Trophoblast cell (in vitro differentiated cells and primary cell): ENCODE results near the gene ITGA8.

Experiments used
- DNase-seq, 2 donors: peaks; one replicate each; pipeline ENCODE4 v3.0.0-alpha.2; 2016
- H2AFZ ChIP-seq: 2 replicates; pipeline ENCODE4 v1.6.1; 2013; ENCODE audit warnings: low read length, moderate library complexity, mild to moderate bottlenecking; ENCODE audit not compliant: insufficient read depth, poor library complexity
- H2AK5ac ChIP-seq: 2 replicates; pipeline ENCODE4 v1.6.1; 2013; ENCODE audit warnings: mild to moderate bottlenecking, low read length
- H2BK120ac ChIP-seq: 2 replicates; pipeline ENCODE4 v1.6.1; 2013; ENCODE audit warnings: low read length, mild to moderate bottlenecking, moderate library complexity; ENCODE audit not compliant: insufficient read depth, poor library complexity
- H2BK12ac ChIP-seq: 2 replicates; pipeline ENCODE4 v1.6.1; 2013; ENCODE audit warnings: mild to moderate bottlenecking, low read length, moderate library complexity
- H2BK5ac ChIP-seq: 2 replicates; pipeline ENCODE4 v1.6.1; 2013; ENCODE audit warnings: low read length, low read depth, moderate library complexity, mild to moderate bottlenecking; ENCODE audit not compliant: poor library complexity
- H3K14ac ChIP-seq: 2 replicates; pipeline ENCODE4 v1.6.1; 2013; ENCODE audit warnings: mild to moderate bottlenecking, low read length
- H3K18ac ChIP-seq: 2 replicates; pipeline ENCODE4 v1.6.1; 2013; ENCODE audit warnings: mild to moderate bottlenecking, low read length
- H3K23ac ChIP-seq: 2 replicates; pipeline ENCODE4 v1.6.1; 2013; ENCODE audit warnings: low read length
- H3K27ac ChIP-seq: 2 replicates; pipeline ENCODE4 v1.5.1; 2013; ENCODE audit warnings: low read depth, mild to moderate bottlenecking, inconsistent platforms, low read length, moderate library complexity
- H3K27me3 ChIP-seq: 2 replicates; pipeline ENCODE4 v1.6.1; 2013; ENCODE audit warnings: inconsistent platforms, mild to moderate bottlenecking, low read length, moderate library complexity; ENCODE audit not compliant: insufficient read depth
- H3K36me3 ChIP-seq, 2 experiments: 1 replicate in 1 of 2; 2 replicates in 1 of 2; pipeline ENCODE4 v1.6.1; 2013; ENCODE audit warnings: low read length in 2 of 2, mild to moderate bottlenecking in 2 of 2, moderate library complexity in 1 of 2; ENCODE audit not compliant: insufficient read depth in 2 of 2, control insufficient read depth in 1 of 2
- H3K4ac ChIP-seq: 2 replicates; pipeline ENCODE4 v1.6.1; 2013; ENCODE audit warnings: low read depth, mild to moderate bottlenecking, low read length, moderate library complexity
- H3K4me1 ChIP-seq, 2 experiments: 1 replicate in 1 of 2; 2 replicates in 1 of 2; pipeline ENCODE4 v1.6.1; 2013; ENCODE audit warnings: low read length in 2 of 2, mild to moderate bottlenecking in 2 of 2, moderate library complexity in 1 of 2; ENCODE audit not compliant: insufficient read depth in 2 of 2, control insufficient read depth in 1 of 2
- H3K4me2 ChIP-seq: 2 replicates; pipeline ENCODE4 v1.6.1; 2013; ENCODE audit warnings: inconsistent platforms, mild to moderate bottlenecking, low read length, moderate library complexity
- H3K4me3 ChIP-seq: 2 replicates; pipeline ENCODE4 v1.5.1; 2013; ENCODE audit warnings: mild to moderate bottlenecking, low read depth, low read length, inconsistent platforms
- H3K79me1 ChIP-seq: one replicate; pipeline ENCODE4 v1.6.1; 2013; ENCODE audit warnings: low read length
- H3K79me2 ChIP-seq: 2 replicates; pipeline ENCODE4 v1.6.1; 2013; ENCODE audit warnings: low read length, mild to moderate bottlenecking; ENCODE audit not compliant: control insufficient read depth, insufficient read depth, poor library complexity
- H3K9ac ChIP-seq: 2 replicates; pipeline ENCODE4 v1.6.1; 2013; ENCODE audit warnings: mild to moderate bottlenecking, low read length
- H3K9me3 ChIP-seq: 2 replicates; pipeline ENCODE4 v1.6.1; 2013; ENCODE audit warnings: low read depth, mild to moderate bottlenecking, control low read depth, inconsistent platforms, low read length; ENCODE audit not compliant: insufficient read depth
- H4K12ac ChIP-seq: 2 replicates; pipeline ENCODE4 v1.6.1; 2013; ENCODE audit warnings: low read depth, mild to moderate bottlenecking, low read length, moderate library complexity
- H4K8ac ChIP-seq: 2 replicates; pipeline ENCODE4 v1.6.1; 2013; ENCODE audit warnings: low read depth, mild to moderate bottlenecking, low read length, moderate library complexity
- H4K91ac ChIP-seq: one replicate; pipeline ENCODE4 v1.6.1; 2013; ENCODE audit warnings: low read depth, mild to moderate bottlenecking, low read length, moderate library complexity
- WGBS: extraction: QIAGEN DNeasy Blood & Tissue Kit; methylation state at CpG from one replicate; pipeline ENCODE4 v1.1.7; 2013; ENCODE audit warnings: missing lambda C conversion rate; ENCODE audit not compliant: insufficient read length, insufficient coverage; ENCODE audit errors: extremely low coverage; 5-methylcytosine and 5-hydroxymethylcytosine counted together

Gene ITGA8

GRCh38 chr10:15571575-15571974 lies 148.1 kb downstream of the ITGA8 start:
- Histone ChIP-seq H2AFZ (no peak overlapping the region), H3K27ac (no peak overlapping the region), H3K36me3 (no peaks in the 10 kb centered on the region), H3K4me1 (no peaks in the 10 kb centered on the region), H3K4me3 (no peak overlapping the region), H2BK12ac (no peak overlapping the region), H3K79me2 (no peaks in the 10 kb centered on the region), H3K23ac (no peak overlapping the region), H3K27me3 (no peaks in the 10 kb centered on the region), H2AK5ac (no peak overlapping the region), H2BK5ac (no peak overlapping the region), H4K8ac (no peak overlapping the region), H2BK120ac (no peak overlapping the region), H3K4ac (no peak overlapping the region), H4K12ac (no peak overlapping the region), H3K79me1 (no peaks in the 10 kb centered on the region), H3K14ac (no peak overlapping the region), H3K9me3 (no peaks in the 10 kb centered on the region), H3K9ac (no peak overlapping the region), H3K4me2 (no peak overlapping the region), H4K91ac (no peak overlapping the region), H3K18ac (no peak overlapping the region)
- WGBS, result no CpG with 5 or more reads among the region's 3 CpGs
- no peak for DNase-seq

- Histone ChIP-seq H3K18ac (no peak overlapping the region), H3K36me3 (no peaks in the 10 kb centered on the region), H2AK5ac (no peak overlapping the region), H3K79me2 (no peaks in the 10 kb centered on the region), H3K79me1 (no peaks in the 10 kb centered on the region), H3K4me2 (no peak overlapping the region), H3K4ac (no peak overlapping the region), H2BK12ac (no peak overlapping the region), H3K23ac (no peak overlapping the region), H3K4me1 (no peaks in the 10 kb centered on the region), H3K9me3 (no peaks in the 10 kb centered on the region), H2AFZ (no peak overlapping the region), H3K27ac (no peak overlapping the region), H4K12ac (no peak overlapping the region), H3K14ac (no peak overlapping the region), H3K27me3 (no peaks in the 10 kb centered on the region), H2BK5ac (no peak overlapping the region), H3K4me3 (no peak overlapping the region), H3K9ac (no peak overlapping the region), H4K8ac (no peak overlapping the region), H4K91ac (no peak overlapping the region), H2BK120ac (no peak overlapping the region)
- WGBS, result no CpG with 5 or more reads among the region's 3 CpGs
- no peak for DNase-seq
These were observed 148.9 kb downstream of the ITGA8 start for GRCh38 chr10:15570738-15571339.

GRCh38 chr10:15567952-15568351 lies 151.8 kb downstream of the ITGA8 start:
- no peak overlapping the region for H3K9ac ChIP-seq

GRCh38 chr10:15563246-15563645 lies 156.5 kb downstream of the ITGA8 start:
- Histone ChIP-seq H3K27me3 (no peaks in the 10 kb centered on the region), H4K91ac (no peak overlapping the region), H3K9me3 (no peaks in the 10 kb centered on the region), H2AK5ac (no peak overlapping the region), H3K4me1 (peaks cover 7% of the 10 kb centered on the region in 2 experiments), H2BK120ac (no peak overlapping the region), H2BK5ac (no peak overlapping the region), H3K27ac (no peak overlapping the region), H3K18ac (no peak overlapping the region), H4K8ac (no peak overlapping the region), H3K79me1 (peaks cover 3% of the 10 kb centered on the region), H3K4ac (no peak overlapping the region), H3K23ac (no peak overlapping the region), H3K79me2 (no peaks in the 10 kb centered on the region), H3K9ac (no peak overlapping the region), H3K4me3 (no peak overlapping the region), H2AFZ (no peak overlapping the region), H4K12ac (no peak overlapping the region), H3K4me2 (no peak overlapping the region), H2BK12ac (no peak overlapping the region), H3K36me3 (no peaks in the 10 kb centered on the region), H3K14ac (no peak overlapping the region)
- no peak for DNase-seq
- WGBS, result no CpG with 5 or more reads among the region's 1 CpG

More at GRCh38 chr10:15567952-15568351, 151.8 kb downstream of the ITGA8 start:
- no peak overlapping the region for H2AFZ ChIP-seq
- H2BK5ac ChIP-seq, result no peak overlapping the region
- H2AK5ac ChIP-seq, result no peak overlapping the region
- H3K4me2 ChIP-seq, result no peak overlapping the region
- H4K91ac ChIP-seq, result no peak overlapping the region
- no peaks in the 10 kb centered on the region for H3K36me3 ChIP-seq
- no peak for DNase-seq
- H3K14ac ChIP-seq, result no peak overlapping the region
- H3K79me2 ChIP-seq, result no peaks in the 10 kb centered on the region
- H3K4ac ChIP-seq, result no peak overlapping the region
- H4K8ac ChIP-seq, result no peak overlapping the region
- no CpG with 5 or more reads among the region's 1 CpG for WGBS
- H3K9me3 ChIP-seq, result no peaks in the 10 kb centered on the region
- no peak overlapping the region for H3K27ac ChIP-seq
- no peak overlapping the region for H2BK12ac ChIP-seq
- no peak overlapping the region for H2BK120ac ChIP-seq
- H3K23ac ChIP-seq, result no peak overlapping the region
- no peak overlapping the region for H3K18ac ChIP-seq
- H4K12ac ChIP-seq, result no peak overlapping the region
- no peaks in the 10 kb centered on the region for H3K27me3 ChIP-seq
- no peak overlapping the region for H3K4me3 ChIP-seq
- H3K4me1 ChIP-seq, result no peaks in the 10 kb centered on the region
- no peaks in the 10 kb centered on the region for H3K79me1 ChIP-seq
